Astrocyte of the cerebellum (primary cell): ENCODE data around the gene CLIC5.

Source experiments
- DNase-seq: peaks from one replicate; pipeline ENCODE4 v3.0.0-alpha.2; 2011; ENCODE audit warnings: low read depth
- H3K4me3 ChIP-seq: 2 replicates; pipeline ENCODE4 v1.5.1; 2011; ENCODE audit warnings: mild to moderate bottlenecking, low read depth, low read length, moderate library complexity
- CTCF ChIP-seq: IDR thresholded peaks from 2 replicates; pipeline ENCODE4 v1.5.1; 2012; ENCODE audit warnings: low read length, low read depth, moderate library complexity, mild to moderate bottlenecking; ENCODE audit errors: missing control alignments
- in situ Hi-C: cut with HindIII; loops from 2 replicates; pipeline ENCODE4 v1.10.0; 2017; ENCODE audit warnings: low sequenced_read_pairs

Gene CLIC5

GRCh38 chr6:45836984-45837383 lies 178.7 kb downstream of the CLIC5 start:
- TF ChIP-seq CTCF, result no peak
- H3K4me3 ChIP-seq, result no peak overlapping the region
- in situ Hi-C loops, result no loop called here
- DNase-seq, result no peak

- TF ChIP-seq CTCF, result no peak
- no peak overlapping the region for H3K4me3 ChIP-seq
- in situ Hi-C loops, result no loop called here
- DNase-seq, result no peak
Observed at GRCh38 chr6:45836438-45836824, 179.2 kb downstream of the CLIC5 start.

GRCh38 chr6:45835721-45836437 lies 179.8 kb downstream of the CLIC5 start:
- in situ Hi-C loops, result no loop called here
- DNase-seq, result no peak

GRCh38 chr6:45832063-45832462 lies 183.6 kb downstream of the CLIC5 start:
- in situ Hi-C loops, result loop anchor here (5.0 kb wide), 1 partner anchor 60 kb away; no protein-coding TSS in a partner anchor

More at GRCh38 chr6:45835721-45836437, 179.8 kb downstream of the CLIC5 start:
- H3K4me3 ChIP-seq, result no peak overlapping the region
- TF ChIP-seq CTCF, result no peak

More at GRCh38 chr6:45832063-45832462, 183.6 kb downstream of the CLIC5 start:
- no peak for TF ChIP-seq CTCF
- no peak for DNase-seq
- H3K4me3 ChIP-seq, result no peak overlapping the region
